HEK293 (cell line): ENCODE measurements around the gene ASB10.

Experiments
- CTCF ChIA-PET: fragments of 350-600 bp; formaldehyde crosslinking; extraction: SDS; loops from one replicate; lab custom pipeline; 2021; ENCODE audit warnings: antibody characterized with exemption; lab: Yijun Ruan, JAX
- POLR2A ChIA-PET: fragments of 300-600 bp; formaldehyde crosslinking; extraction: SDS; loops from one replicate; lab custom pipeline; 2020; ENCODE audit warnings: antibody characterized with exemption, inconsistent platforms; lab: Yijun Ruan, JAX
- H3K27ac ChIP-seq: fragments of 200-500 bp; sonication (Bioruptor generic); 2 replicates; pipeline ENCODE4 v1.5.1; 2014; ENCODE audit warnings: low read depth, low read length, control low read depth, inconsistent platforms; ENCODE audit errors: extremely low read depth
- H3K36me3 ChIP-seq, 2 experiments: fragments of 200-500 bp in 1 of 2; sonication (Bioruptor generic) in 1 of 2; 1 replicate in 1 of 2; 2 replicates in 1 of 2; pipeline ENCODE4 v1.5.1; 2014 to 2017; ENCODE audit warnings: inconsistent platforms in 2 of 2, low read length in 2 of 2; ENCODE audit not compliant: control insufficient read depth in 2 of 2, insufficient read depth in 1 of 2
- H3K4me1 ChIP-seq: fragments of 200-500 bp; sonication (Bioruptor generic); 2 replicates; pipeline ENCODE4 v1.5.1; 2014; ENCODE audit warnings: mild to moderate bottlenecking, low read length, inconsistent platforms; ENCODE audit not compliant: control insufficient read depth, insufficient read depth
- H3K4me3 ChIP-seq: 2 replicates; pipeline ENCODE4 v1.5.1; 2011; ENCODE audit warnings: low read depth, mild to moderate bottlenecking, control low read depth, low read length, moderate library complexity
- H3K9me3 ChIP-seq: fragments of 200-500 bp; sonication (Bioruptor generic); 2 replicates; pipeline ENCODE4 v1.5.1; 2014; ENCODE audit warnings: low read depth, low read length, inconsistent platforms; ENCODE audit not compliant: control insufficient read depth, insufficient read depth
- BCL6B ChIP-seq: fragments of 450-650 bp; formaldehyde crosslinking; IDR thresholded peaks from 2 replicates; pipeline ENCODE4 v1.5.1; 2017; ENCODE audit warnings: missing biosample characterization, missing genetic modification characterization
- ELK4 ChIP-seq: IDR thresholded peaks from 2 replicates; pipeline ENCODE4 v1.6.1; 2011; ENCODE audit warnings: mild to moderate bottlenecking, low read depth, low read length, borderline replicate concordance
- INSM2 ChIP-seq: fragments of 450-650 bp; formaldehyde crosslinking; IDR thresholded peaks from 2 replicates; pipeline ENCODE4 v1.5.1; 2016; ENCODE audit warnings: missing biosample characterization, missing genetic modification characterization
- PRDM10 ChIP-seq: fragments of 450-650 bp; formaldehyde crosslinking; IDR thresholded peaks from 2 replicates; pipeline ENCODE4 v1.5.1; 2016; ENCODE audit warnings: missing biosample characterization, missing genetic modification characterization
- ZBTB10 ChIP-seq: fragments of 450-650 bp; formaldehyde crosslinking; IDR thresholded peaks from 2 replicates; pipeline ENCODE4 v1.5.1; 2016; ENCODE audit warnings: missing biosample characterization, missing genetic modification characterization
- ZBTB11 ChIP-seq: fragments of 450-650 bp; formaldehyde crosslinking; conservative IDR thresholded peaks from 2 replicates; pipeline ENCODE4 v1.5.1; 2016; ENCODE audit warnings: low read depth, missing biosample characterization, missing genetic modification characterization
- ZBTB48 ChIP-seq: fragments of 450-650 bp; formaldehyde crosslinking; IDR thresholded peaks from 2 replicates; pipeline ENCODE4 v1.5.1; 2016; ENCODE audit warnings: missing biosample characterization, missing genetic modification characterization
- ZBTB7A ChIP-seq: fragments of 450-650 bp; formaldehyde crosslinking; IDR thresholded peaks from 2 replicates; pipeline ENCODE4 v1.5.1; 2016; ENCODE audit warnings: low read depth, missing biosample characterization, missing genetic modification characterization
- ZFP37 ChIP-seq: fragments of 450-650 bp; formaldehyde crosslinking; IDR thresholded peaks from 2 replicates; pipeline ENCODE4 v1.5.1; 2016; ENCODE audit warnings: missing biosample characterization, missing genetic modification characterization
- ZNF114 ChIP-seq: fragments of 450-650 bp; formaldehyde crosslinking; IDR thresholded peaks from 2 replicates; pipeline ENCODE4 v1.5.0; 2017; ENCODE audit warnings: missing biosample characterization, missing genetic modification characterization
- ZNF132 ChIP-seq: fragments of 450-650 bp; formaldehyde crosslinking; IDR thresholded peaks from 2 replicates; pipeline ENCODE4 v1.5.1; 2017; ENCODE audit warnings: missing biosample characterization, missing genetic modification characterization, borderline replicate concordance
- ZNF341 ChIP-seq: fragments of 450-650 bp; formaldehyde crosslinking; IDR thresholded peaks from 2 replicates; pipeline ENCODE4; 2016; ENCODE audit warnings: low read depth, missing biosample characterization, missing genetic modification characterization
- ZNF416 ChIP-seq: fragments of 450-650 bp; formaldehyde crosslinking; IDR thresholded peaks from 2 replicates; pipeline ENCODE4 v1.5.1; 2016; ENCODE audit warnings: missing biosample characterization, missing genetic modification characterization
- ZNF544 ChIP-seq: fragments of 450-650 bp; formaldehyde crosslinking; IDR thresholded peaks from 2 replicates; pipeline ENCODE4 v1.5.0; 2017; ENCODE audit warnings: missing biosample characterization, missing genetic modification characterization
- ZNF629 ChIP-seq: fragments of 450-650 bp; formaldehyde crosslinking; IDR thresholded peaks from 2 replicates; pipeline ENCODE4 v1.5.1; 2017; ENCODE audit warnings: missing biosample characterization, missing genetic modification characterization
- ZNF692 ChIP-seq: fragments of 450-650 bp; formaldehyde crosslinking; IDR thresholded peaks from 2 replicates; pipeline ENCODE4 v1.5.1; 2016; ENCODE audit warnings: missing biosample characterization, missing genetic modification characterization
- ZNF747 ChIP-seq: fragments of 450-650 bp; formaldehyde crosslinking; IDR thresholded peaks from 2 replicates; pipeline ENCODE4 v1.5.1; 2016; ENCODE audit warnings: missing biosample characterization, missing genetic modification characterization

Gene ASB10

GRCh38 chr7:151128716-151129115, 58.3 kb downstream of the ASB10 start (continued):
- no peak for TF ChIP-seq ZBTB11
- TF ChIP-seq ZBTB48, result no peak
- TF ChIP-seq ZNF114 (tag by site-specific recombination), result no peak
- TF ChIP-seq ZNF416 (tag by site-specific recombination), result no peak
- TF ChIP-seq ZNF747 (tag by site-specific recombination), result no peak
- TF ChIP-seq ZBTB10 (tag by site-specific recombination), result no peak
- no peak for TF ChIP-seq ZFP37 (tag by site-specific recombination)
- TF ChIP-seq ZBTB7A, result no peak

- TF ChIP-seq ZNF544 (tag by site-specific recombination), result no peak
- peak; percentile 44 for TF ChIP-seq ZNF341 (tag by site-specific recombination)
- TF ChIP-seq INSM2 (tag by site-specific recombination), result no peak
- no peak for TF ChIP-seq ZNF132 (tag by site-specific recombination)
- no peak for TF ChIP-seq PRDM10
- TF ChIP-seq BCL6B (tag by site-specific recombination), result no peak
- no peak for TF ChIP-seq ELK4
- TF ChIP-seq ZNF629 (tag by site-specific recombination), result no peak
- TF ChIP-seq ZNF692 (tag by site-specific recombination), result no peak
- Histone ChIP-seq H3K4me3 (no peak overlapping the region), H3K27ac (no peak overlapping the region), H3K9me3 (no peaks in the 10 kb centered on the region), H3K36me3 (peaks cover 0 to 92% of the 10 kb centered on the region in 2 experiments; a peak in 1 of 3 replicates), H3K4me1 (no peaks in the 10 kb centered on the region)
- ChIA-PET POLR2A (interaction anchor here (0.5 to 0.6 kb wide), 2 partner anchors 111 to 181 kb away, joined by 3 to 5 read pairs; no protein-coding TSS in a partner anchor), CTCF (interaction anchor here (1.2 kb wide), 1 partner anchor 13 kb away, joined by 3 read pairs; no protein-coding TSS in a partner anchor)
These were observed 58.9 kb downstream of the ASB10 start for GRCh38 chr7:151128144-151128543.
